ENCODE measurements around the gene SNAP91. TPM values are rescaled to one million over a fixed set of nuclear protein-coding genes. Genes with fewer than 3 reads are reported as not detected.
A peak's percentile ranks its signal among the peaks of the same experiment; 100 is the strongest.
"Not testable (repeated sequence)": the region's sequence is repeated elsewhere in the genome, so short reads cannot be mapped to it uniquely, and the experiment has no call there.

Gene SNAP91
- total and polyA plus RNA-seq, 2 donors (not counting 3 experiments of a cell fraction or from before 2014, with no cell fraction given) = 1.3 to 1.5 TPM

DNA sequence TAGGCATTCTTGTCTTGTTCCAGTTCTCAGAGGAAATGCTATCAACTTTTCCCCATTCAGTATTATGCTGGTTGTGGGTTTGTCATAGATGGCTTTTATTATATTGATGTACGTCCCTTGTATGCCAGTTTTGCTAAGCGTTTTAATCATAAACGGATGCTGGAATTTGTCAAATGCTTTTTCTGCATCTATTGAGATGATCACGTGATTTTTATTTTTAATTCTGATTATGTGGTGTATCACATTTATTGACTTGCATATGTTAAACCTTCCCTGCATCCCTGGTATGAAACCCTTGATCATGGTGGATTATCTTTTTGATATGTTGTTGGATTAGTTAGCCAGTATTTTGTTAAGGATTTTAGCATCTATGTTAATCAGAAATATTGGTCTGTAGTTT, 79.0 kb downstream of the SNAP91 start:
- POLR2A ChIA-PET; H3K27ac ChIP-seq (ENCODE audit: insufficient read depth, low read depth, low read length); H3K4me1 ChIP-seq (ENCODE audit: control insufficient read depth, extremely low read depth, insufficient read depth, low read length); H3K9me1 ChIP-seq (replicated peaks; ENCODE audit: control insufficient read depth, extremely low read depth, insufficient read depth, low read length); BruUV-seq (replicated peaks); H3K79me2 ChIP-seq (ENCODE audit: control insufficient read depth, insufficient read depth, low read length); FAIRE-seq; H3K27me3 ChIP-seq (ENCODE audit: control insufficient read depth in 2 of 2, insufficient read depth in 2 of 2, low read length in 2 of 2); intact Hi-C loops (cut with micrococcal nuclease); H3K4me2 ChIP-seq (ENCODE audit: insufficient read depth, low read length); H3K4me3 ChIP-seq (replicated peaks in 1 of 3; ENCODE audit: insufficient read depth in 1 of 3, low read depth in 1 of 3, low read length in 3 of 3); DNase-seq (ENCODE audit: low read depth, low spot score); H4K20me1 ChIP-seq (replicated peaks; ENCODE audit: control insufficient read depth, extremely low read depth, insufficient read depth, low read length); H2AFZ ChIP-seq (ENCODE audit: low read depth, low read length); H3K9ac ChIP-seq (replicated peaks; ENCODE audit: extremely low read depth, insufficient read depth, low read length); dilution Hi-C loops (cut with MboI; ENCODE audit: extremely low pct_ligation_motif_present, low sequenced_read_pairs); H3K9me3 ChIP-seq (replicated peaks; ENCODE audit: control insufficient read depth, insufficient read depth, low read length); H3K36me3 ChIP-seq (ENCODE audit: control insufficient read depth in 2 of 2, extremely low read depth in 1 of 2, insufficient read depth in 2 of 2, low read length in 2 of 2): not testable (repeated sequence)
- CTCF ChIA-PET = interaction anchor here (2.7 kb wide), 1 partner anchor 15 kb away, joined by 7 read pairs; no protein-coding TSS in a partner anchor

DNA sequence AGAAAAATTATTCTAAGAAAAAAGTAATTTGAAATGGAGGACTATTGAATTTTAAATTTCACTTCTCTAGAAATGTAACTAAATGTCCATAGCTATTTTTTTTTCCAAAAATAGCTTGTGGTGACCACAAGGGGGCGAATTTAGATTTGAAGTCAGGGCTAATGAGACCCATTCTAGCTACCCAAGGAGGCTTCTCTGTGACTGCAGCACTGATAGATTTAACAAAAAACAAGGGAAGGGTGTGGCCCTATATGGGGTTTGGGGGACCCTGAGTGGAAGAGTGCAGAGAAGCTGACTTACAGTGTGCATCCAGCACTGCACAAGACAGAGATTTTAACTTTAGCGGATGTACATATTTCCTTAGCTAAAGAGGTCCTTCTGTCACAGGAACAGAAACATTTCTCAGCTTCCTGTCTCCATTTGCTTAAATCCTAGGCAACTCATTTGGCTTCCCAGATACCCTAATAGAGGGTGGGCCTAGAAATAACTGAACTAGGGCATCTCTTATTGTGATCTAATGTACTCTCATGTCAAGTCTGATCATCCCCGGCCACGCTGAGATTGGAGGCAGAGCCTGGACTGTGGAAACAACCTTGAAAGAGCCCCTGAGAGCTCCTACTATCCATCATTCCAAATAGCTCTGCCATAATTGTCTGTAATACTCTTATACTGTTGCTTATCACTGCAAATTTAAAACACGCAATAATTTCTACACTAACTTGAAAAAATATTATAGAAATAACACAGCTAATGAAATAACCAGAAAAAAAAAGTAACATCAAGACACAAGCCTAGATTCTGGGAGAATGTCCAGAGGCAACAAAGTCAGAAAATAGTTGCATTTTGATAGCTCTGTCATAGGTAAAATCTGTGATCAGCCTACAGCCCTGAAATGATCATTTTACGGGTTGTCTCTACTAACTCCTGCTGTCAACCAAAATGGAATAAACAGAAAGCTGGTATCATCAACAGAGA, 93.6 kb downstream of the SNAP91 start:
- peaks cover 3% of the 10 kb centered on the region for H3K4me1 ChIP-seq (ENCODE audit: control insufficient read depth, extremely low read depth, insufficient read depth, low read length)
- H2AFZ ChIP-seq (ENCODE audit: low read depth, low read length) = peak overlapping the region; percentile 64
- intact Hi-C loops (cut with micrococcal nuclease) = loop anchor here (1.0 to 10.0 kb wide), 4 partner anchors 190 to 606 kb away; partner anchors contain the start of gene RIPPLY2
- no peak overlapping the region for H3K9ac ChIP-seq (replicated peaks; ENCODE audit: extremely low read depth, insufficient read depth, low read length)
- H3K4me3 ChIP-seq (replicated peaks in 1 of 3; ENCODE audit: insufficient read depth in 1 of 3, low read depth in 1 of 3, low read length in 3 of 3) = no peak overlapping the region
- no peaks in the 10 kb centered on the region for H3K79me2 ChIP-seq (ENCODE audit: control insufficient read depth, insufficient read depth, low read length)
- no peaks in the 10 kb centered on the region for H4K20me1 ChIP-seq (replicated peaks; ENCODE audit: control insufficient read depth, extremely low read depth, insufficient read depth, low read length)
- H3K27ac ChIP-seq (ENCODE audit: insufficient read depth, low read depth, low read length) = no peak overlapping the region
- no peaks in the 10 kb centered on the region for H3K27me3 ChIP-seq (ENCODE audit: control insufficient read depth in 2 of 2, insufficient read depth in 2 of 2, low read length in 2 of 2)
- no peaks in the 10 kb centered on the region for H3K36me3 ChIP-seq (ENCODE audit: control insufficient read depth in 2 of 2, extremely low read depth in 1 of 2, insufficient read depth in 2 of 2, low read length in 2 of 2)
- POLR2A ChIA-PET = no interaction called here
- no peaks in the 10 kb centered on the region for H3K9me3 ChIP-seq (replicated peaks; ENCODE audit: control insufficient read depth, insufficient read depth, low read length)
- BruUV-seq (replicated peaks) = no TSS peak
- CTCF ChIA-PET = interaction anchor here (0.5 to 2.2 kb wide), 71 partner anchors 9 to 1708 kb away, joined by 3 to 108 read pairs (median 4); partner anchors contain the start of genes CEP162, CYB5R4, RIPPLY2 and SNAP91
- TF ChIP-seq, protein P1, sequence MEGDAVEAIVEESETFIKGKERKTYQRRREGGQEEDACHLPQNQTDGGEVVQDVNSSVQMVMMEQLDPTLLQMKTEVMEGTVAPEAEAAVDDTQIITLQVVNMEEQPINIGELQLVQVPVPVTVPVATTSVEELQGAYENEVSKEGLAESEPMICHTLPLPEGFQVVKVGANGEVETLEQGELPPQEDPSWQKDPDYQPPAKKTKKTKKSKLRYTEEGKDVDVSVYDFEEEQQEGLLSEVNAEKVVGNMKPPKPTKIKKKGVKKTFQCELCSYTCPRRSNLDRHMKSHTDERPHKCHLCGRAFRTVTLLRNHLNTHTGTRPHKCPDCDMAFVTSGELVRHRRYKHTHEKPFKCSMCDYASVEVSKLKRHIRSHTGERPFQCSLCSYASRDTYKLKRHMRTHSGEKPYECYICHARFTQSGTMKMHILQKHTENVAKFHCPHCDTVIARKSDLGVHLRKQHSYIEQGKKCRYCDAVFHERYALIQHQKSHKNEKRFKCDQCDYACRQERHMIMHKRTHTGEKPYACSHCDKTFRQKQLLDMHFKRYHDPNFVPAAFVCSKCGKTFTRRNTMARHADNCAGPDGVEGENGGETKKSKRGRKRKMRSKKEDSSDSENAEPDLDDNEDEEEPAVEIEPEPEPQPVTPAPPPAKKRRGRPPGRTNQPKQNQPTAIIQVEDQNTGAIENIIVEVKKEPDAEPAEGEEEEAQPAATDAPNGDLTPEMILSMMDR (IDR thresholded peaks at IDR 0.05; ENCODE audit: extremely low read depth in 1 of 2, insufficient read depth in 1 of 2, low read depth in 1 of 2, low read length in 2 of 2) = peak; percentile 51 to 57
- no peak for TF ChIP-seq POLR2AphosphoS5 (IDR thresholded peaks at IDR 0.05; ENCODE audit: insufficient read depth, low read depth, low read length)
- no peak for TF ChIP-seq JUN (IDR thresholded peaks at IDR 0.05; ENCODE audit: borderline replicate concordance, insufficient read depth, insufficient read length, low read depth)
- FAIRE-seq = no peak
- H3K4me2 ChIP-seq (ENCODE audit: insufficient read depth, low read length) = no peak overlapping the region
- peak; percentile 63 for DNase-seq (ENCODE audit: low read depth, low spot score)
- dilution Hi-C loops (cut with MboI; ENCODE audit: extremely low pct_ligation_motif_present, low sequenced_read_pairs) = no loop called here
- H3K9me1 ChIP-seq (replicated peaks; ENCODE audit: control insufficient read depth, extremely low read depth, insufficient read depth, low read length) = no peaks in the 10 kb centered on the region
